ENCODE data around the gene NAPB. TPM values are rescaled to one million over a fixed set of nuclear protein-coding genes. Genes with fewer than 3 reads are reported as not detected.
A peak's percentile ranks its signal among the peaks of the same experiment; 100 is the strongest.
"Not testable (repeated sequence)": the region's sequence is repeated elsewhere in the genome, so short reads cannot be mapped to it uniquely, and the experiment has no call there.

Gene NAPB
- polyA plus RNA-seq, 3 donors from 2014 or later = 6.1 to 11.2 (median 7.0) TPM

DNA sequence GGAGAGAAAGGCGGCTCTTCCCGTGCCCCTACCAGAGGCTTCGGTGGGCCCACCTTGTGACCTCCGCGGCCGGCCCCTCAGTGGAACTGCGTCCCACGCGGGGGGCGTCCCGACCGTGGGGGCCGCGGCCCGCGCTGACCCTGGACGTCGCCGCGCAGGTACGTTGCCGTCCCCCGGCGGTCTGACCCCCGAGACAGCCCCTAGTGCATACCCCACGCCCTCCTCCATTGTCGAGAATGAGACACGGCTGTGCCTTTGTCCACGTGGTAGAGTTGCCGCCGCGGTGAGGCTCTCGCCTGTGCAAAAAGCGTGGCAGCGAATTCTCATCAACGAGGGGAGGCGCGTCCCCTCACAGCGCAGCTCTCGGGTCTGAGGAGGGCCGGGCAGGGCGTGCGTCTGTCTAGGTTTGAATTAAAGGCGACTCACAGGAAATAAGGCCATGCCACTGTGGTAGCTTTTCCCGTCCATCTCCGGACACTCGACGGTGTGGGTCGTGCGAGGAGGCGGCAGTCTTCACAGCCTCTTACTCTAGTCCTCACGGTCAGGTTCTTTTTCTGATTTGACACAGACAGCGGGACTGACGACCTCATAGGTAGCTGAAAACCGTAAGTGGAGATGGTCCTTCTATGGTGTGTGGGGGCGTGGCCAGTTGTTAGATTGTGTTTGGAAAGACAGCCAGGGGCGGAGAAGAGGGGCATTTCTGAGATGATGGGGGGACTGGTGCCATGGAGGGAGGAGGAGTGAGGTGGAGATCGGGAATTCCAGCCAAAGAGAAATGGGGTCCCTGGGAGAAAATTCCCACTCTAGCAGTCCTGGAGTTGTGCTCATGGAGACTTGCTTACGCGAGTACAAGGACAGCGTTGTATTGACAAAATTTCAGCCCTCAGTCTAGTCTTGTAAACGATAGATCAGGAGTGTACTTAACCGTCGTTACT, 70.1 kb downstream of the NAPB start:
- DNase-seq = peak; percentile 71 to 76 (median 74)
- H3K27ac Mint-ChIP-seq = peak overlapping the region; percentile 93 to 100 (median 100)
- peaks cover 28 to 34% of the 10 kb centered on the region in 2 donors for H3K4me1 Mint-ChIP-seq
- no peaks in the 10 kb centered on the region for H3K9me3 Mint-ChIP-seq
- peaks cover 0 to 4% (median 3%) of the 10 kb centered on the region in 3 donors for H3K36me3 Mint-ChIP-seq
- peak overlapping the region; percentile 81 to 99 (median 95) for H3K4me3 Mint-ChIP-seq
- H3K27me3 Mint-ChIP-seq (ENCODE audit: low read depth in 3 of 3) = peaks cover 9 to 23% (median 9%) of the 10 kb centered on the region in 3 donors

DNA sequence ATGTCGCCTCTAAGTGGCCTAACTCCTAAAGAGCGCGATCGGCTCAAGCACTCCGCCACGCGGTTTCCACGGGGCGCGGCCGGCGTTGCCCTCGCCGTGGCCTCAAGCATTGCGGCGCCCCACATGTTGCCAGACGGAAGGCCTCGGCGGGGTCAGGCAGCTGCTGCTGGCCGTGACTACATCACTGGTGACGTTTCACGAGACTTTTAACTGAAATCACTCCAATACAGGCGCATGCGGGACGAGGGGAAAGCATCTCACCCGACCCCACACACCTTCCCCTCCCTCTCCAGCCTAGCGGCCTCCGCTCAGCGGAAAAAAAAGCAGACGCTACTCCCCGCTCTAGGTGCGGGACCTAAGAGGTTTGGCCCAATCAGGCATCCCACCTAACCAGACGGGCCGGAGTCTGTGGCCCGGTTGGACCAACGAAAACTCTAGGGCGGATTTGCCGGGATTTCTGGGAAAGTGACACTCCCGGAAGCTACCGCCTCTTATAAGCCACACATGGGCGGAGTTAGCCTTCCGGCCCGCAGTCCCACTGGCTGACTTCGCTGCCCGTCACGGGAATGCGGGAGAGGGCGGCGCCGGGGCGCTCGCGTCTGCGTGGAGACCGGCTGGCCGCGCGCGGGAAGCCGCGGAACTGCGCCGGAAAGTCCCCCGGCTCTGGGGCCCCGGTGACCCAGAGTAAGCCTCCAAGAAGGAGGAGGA, 70.9 kb downstream of the NAPB start, which contains the start of gene NXT1:
Gene NXT1 (plus strand): TSS at position 596 of the 708 bp plus-strand sequence. CDS start 3,251 bp downstream, outside the sequence.
- Mint-ChIP-seq H3K4me1 (peaks cover 28 to 34% of the 10 kb centered on the region in 2 donors), H3K9me3 (no peaks in the 10 kb centered on the region), H3K4me3 (peak within 1 kb of the TSS; percentile 93 to 99 (median 97)), H3K36me3 (peaks cover 0 to 4% (median 3%) of the 10 kb centered on the region in 3 donors), H3K27me3 (ENCODE audit: low read depth in 3 of 3) (peaks cover 9 to 23% (median 11%) of the 10 kb centered on the region in 3 donors), H3K27ac (peak within 1 kb of the TSS; percentile 99 to 100 (median 100))
- peak; percentile 97 to 99 (median 98) for DNase-seq

DNA sequence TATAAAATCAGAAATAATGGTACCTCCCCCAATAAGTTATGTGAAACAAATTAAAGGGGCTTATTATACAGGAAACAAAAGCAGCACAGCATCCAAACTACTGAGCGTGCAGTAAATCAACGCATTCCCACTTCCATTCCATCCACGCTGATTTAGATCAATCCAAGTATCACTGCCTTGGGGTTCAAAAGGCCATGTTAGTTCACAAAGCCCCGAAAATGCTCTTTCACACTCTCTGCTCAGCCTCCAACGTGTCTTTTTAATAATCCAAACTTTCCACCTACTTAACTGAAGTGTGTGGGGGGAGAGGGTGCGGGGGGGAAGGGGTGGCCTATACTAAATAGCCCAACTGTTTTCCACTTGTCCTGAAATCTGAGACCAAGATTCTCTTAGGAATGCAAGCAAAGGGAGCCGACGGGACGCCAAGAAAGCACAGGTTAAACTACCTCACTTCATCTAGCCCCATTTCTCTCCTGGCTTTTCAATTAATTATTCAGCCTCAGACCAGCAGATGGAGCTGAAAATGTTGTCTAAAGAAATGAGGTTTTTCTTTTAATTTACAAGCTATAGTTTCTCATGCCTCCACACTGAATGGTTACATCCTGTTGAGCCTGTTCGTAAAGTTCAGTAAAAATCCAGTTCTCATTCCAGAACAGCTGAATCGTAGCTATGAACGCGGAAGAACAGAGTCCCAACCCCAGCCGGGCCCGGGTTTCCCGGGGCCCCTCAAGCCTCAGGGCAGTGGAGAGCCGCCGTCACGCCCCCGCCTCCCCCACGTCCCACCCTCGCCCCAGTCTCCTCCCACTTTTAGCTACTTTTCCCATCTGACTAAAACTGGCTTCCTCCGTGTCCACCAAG, 71.7 kb downstream of the NAPB start:
- H3K27ac Mint-ChIP-seq = peak overlapping the region; percentile 99 to 100 (median 100)
- H3K4me3 Mint-ChIP-seq = peak overlapping the region; percentile 93 to 99 (median 97)
- H3K4me1 Mint-ChIP-seq = peaks cover 28 to 34% of the 10 kb centered on the region in 2 donors
- peaks cover 9 to 23% (median 11%) of the 10 kb centered on the region in 3 donors for H3K27me3 Mint-ChIP-seq (ENCODE audit: low read depth in 3 of 3)
- no peaks in the 10 kb centered on the region for H3K9me3 Mint-ChIP-seq
- DNase-seq = no peak
- peaks cover 0 to 3% (median 2%) of the 10 kb centered on the region in 3 donors for H3K36me3 Mint-ChIP-seq

DNA sequence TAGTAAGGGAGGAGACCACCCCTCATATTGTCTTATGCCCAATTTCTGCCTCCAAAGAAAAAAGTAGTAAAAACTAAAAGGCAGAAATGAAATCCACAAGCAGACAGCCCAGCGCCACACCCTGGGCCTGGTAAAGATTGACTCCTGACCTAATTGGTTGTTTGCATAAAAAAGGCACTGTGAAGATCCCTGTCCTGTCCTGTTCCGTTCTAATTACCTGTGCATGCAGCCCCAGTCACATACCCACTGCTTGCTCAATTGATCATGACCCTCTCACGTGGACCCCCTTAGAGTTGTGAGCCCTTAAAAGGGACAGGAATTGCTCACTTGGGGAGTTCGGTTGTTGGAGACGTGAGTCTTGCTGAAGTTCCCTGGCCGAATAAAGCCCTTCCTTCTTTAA, 72.8 kb downstream of the NAPB start:
- H3K27ac Mint-ChIP-seq = peak overlapping the region; percentile 57 to 100 (median 90)
- not testable (repeated sequence) for H3K9me3 Mint-ChIP-seq, DNase-seq, H3K36me3 Mint-ChIP-seq
- peaks cover 28 to 34% of the 10 kb centered on the region in 2 donors for H3K4me1 Mint-ChIP-seq
- H3K27me3 Mint-ChIP-seq (ENCODE audit: low read depth in 3 of 3) = peaks cover 9 to 23% (median 11%) of the 10 kb centered on the region in 3 donors
- H3K4me3 Mint-ChIP-seq = peak overlapping the region in 2 of 5 donors; percentile 40 to 98

DNA sequence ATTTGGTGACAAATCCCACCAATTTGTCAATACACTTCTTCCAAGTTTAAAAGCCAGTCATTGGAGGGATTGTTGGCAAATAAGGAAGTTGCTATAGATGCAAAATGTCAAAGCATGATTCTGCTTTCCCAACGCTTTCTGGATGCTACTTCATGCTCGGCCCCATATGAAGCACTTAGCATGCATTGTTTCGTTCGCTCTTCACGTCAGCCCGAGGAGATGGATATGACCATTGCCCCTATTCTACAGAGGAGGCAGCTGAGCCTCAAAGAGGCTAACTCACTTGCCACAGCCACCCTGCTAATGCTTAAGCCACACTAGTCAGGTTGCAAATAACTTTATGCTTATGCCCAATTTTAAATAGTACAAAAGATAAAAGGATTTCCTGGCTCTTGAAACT, 73.5 kb downstream of the NAPB start:
- Mint-ChIP-seq H3K36me3 (no peaks in the 10 kb centered on the region), H3K27me3 (ENCODE audit: low read depth in 3 of 3) (peaks cover 9 to 23% (median 11%) of the 10 kb centered on the region in 3 donors), H3K4me1 (peaks cover 25 to 31% of the 10 kb centered on the region in 2 donors), H3K9me3 (no peaks in the 10 kb centered on the region), H3K27ac (peak overlapping the region in 5 of 6 donors; percentile 3 to 99 (median 46)), H3K4me3 (peak overlapping the region in 1 of 5 donors; percentile 18)
- DNase-seq = no peak

DNA sequence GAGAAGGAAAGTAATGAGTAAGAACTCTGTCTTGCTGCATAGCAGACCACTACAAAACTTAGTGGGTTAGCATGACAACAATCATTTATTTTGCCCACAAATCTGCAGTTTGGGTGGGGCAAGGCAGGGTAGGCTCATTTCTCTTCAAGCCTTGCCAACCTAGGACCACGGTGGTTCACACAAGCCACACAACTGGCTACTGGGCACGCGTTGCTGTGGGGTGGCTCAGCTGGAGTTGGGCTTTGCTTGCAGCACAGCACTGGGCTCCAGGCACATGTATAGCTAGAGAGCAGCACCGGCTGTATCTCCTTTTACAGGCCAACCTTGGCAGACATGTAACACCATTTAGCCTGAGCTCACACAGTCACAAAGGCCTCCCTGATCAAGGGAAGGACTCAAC, 75.3 kb downstream of the NAPB start:
- H3K36me3 Mint-ChIP-seq = no peaks in the 10 kb centered on the region
- peaks cover 8 to 19% (median 10%) of the 10 kb centered on the region in 3 donors for H3K27me3 Mint-ChIP-seq (ENCODE audit: low read depth in 3 of 3)
- H3K4me3 Mint-ChIP-seq = no peak overlapping the region
- H3K27ac Mint-ChIP-seq = no peak overlapping the region
- DNase-seq = no peak
- no peaks in the 10 kb centered on the region for H3K9me3 Mint-ChIP-seq
- peaks cover 13 to 19% of the 10 kb centered on the region in 2 donors for H3K4me1 Mint-ChIP-seq

DNA sequence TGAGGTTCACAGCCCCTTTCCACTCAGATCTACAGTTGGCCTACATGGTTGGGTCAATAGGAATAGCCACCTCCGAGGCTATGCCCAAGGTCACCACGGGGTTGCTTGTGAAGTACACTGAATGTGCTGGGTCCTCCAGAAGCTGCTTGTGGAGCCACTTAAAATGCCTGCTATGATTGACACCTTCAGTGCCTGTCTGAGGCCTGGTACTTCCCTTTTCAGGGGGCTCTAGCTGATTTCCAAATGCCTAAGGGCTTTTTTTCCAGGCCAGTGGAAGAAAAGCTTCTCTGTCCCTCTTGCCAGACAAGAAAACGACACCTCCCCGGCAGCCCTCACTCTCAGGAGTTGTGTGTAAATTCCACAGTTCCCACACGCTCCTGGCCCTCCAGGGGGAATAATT, 77.0 kb downstream of the NAPB start:
- Mint-ChIP-seq H3K9me3 (no peaks in the 10 kb centered on the region), H3K36me3 (no peaks in the 10 kb centered on the region), H3K27ac (peak overlapping the region in 1 of 6 donors; percentile 45), H3K4me1 (peaks cover 7 to 8% of the 10 kb centered on the region in 2 donors), H3K27me3 (ENCODE audit: low read depth in 3 of 3) (peaks cover 2 to 8% (median 3%) of the 10 kb centered on the region in 3 donors), H3K4me3 (no peak overlapping the region)
- DNase-seq = no peak

DNA sequence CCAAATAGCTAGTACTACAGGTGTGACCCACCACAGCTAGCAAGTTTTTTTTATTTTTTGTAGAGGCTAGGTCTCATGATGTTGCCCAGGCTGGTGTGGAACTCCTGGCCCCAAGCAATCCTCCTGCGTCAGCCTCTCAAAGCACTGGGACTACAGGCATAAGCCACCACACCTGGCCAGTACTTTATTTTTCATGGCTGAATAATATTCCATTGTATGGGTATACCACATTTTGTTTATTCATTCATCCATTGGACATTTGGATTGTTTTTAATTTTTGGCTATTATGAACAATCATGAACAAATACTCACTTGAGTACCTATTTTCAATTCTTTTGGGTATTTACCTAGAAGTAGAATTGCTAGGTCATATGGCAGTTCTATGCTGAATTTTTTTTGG, 77.7 kb downstream of the NAPB start:
- H3K4me1 Mint-ChIP-seq = peaks cover 0 to 2% of the 10 kb centered on the region in 2 donors
- H3K27ac Mint-ChIP-seq = no peak overlapping the region
- no peaks in the 10 kb centered on the region for H3K9me3 Mint-ChIP-seq

DNA sequence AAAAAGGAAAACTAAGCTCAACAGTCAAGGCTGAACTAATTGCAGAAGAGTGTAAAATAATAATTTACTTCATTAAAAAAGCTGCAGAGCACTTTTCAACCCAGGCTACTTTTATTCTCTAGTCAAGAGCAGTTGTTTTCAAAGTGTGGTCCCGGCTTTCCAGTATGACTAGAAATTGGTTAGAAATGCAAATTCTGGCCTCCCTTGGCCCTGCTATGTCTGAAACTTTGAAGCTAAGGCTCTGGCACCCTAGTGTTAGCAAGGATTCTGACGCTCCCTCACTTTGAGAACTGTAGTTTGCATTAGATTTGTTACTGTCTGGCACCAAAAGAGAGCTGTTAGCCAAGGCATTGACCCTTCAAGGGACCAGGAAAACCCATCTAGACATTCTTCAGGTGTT, 80.2 kb downstream of the NAPB start:
- H3K27ac Mint-ChIP-seq = no peak overlapping the region
- H3K4me3 Mint-ChIP-seq = no peak overlapping the region
- no peak for DNase-seq
- H3K36me3 Mint-ChIP-seq = no peaks in the 10 kb centered on the region
- H3K27me3 Mint-ChIP-seq (ENCODE audit: low read depth in 3 of 3) = peaks cover 2 to 8% (median 3%) of the 10 kb centered on the region in 3 donors
- H3K9me3 Mint-ChIP-seq = no peaks in the 10 kb centered on the region
- H3K4me1 Mint-ChIP-seq = no peaks in the 10 kb centered on the region

More for the DNA sequence above, 77.7 kb downstream of the NAPB start:
- H3K27me3 Mint-ChIP-seq (ENCODE audit: low read depth in 3 of 3) = peaks cover 2 to 5% (median 3%) of the 10 kb centered on the region in 3 donors
- H3K4me3 Mint-ChIP-seq = no peak overlapping the region
- H3K36me3 Mint-ChIP-seq = no peaks in the 10 kb centered on the region
- DNase-seq = no peak

DNA sequence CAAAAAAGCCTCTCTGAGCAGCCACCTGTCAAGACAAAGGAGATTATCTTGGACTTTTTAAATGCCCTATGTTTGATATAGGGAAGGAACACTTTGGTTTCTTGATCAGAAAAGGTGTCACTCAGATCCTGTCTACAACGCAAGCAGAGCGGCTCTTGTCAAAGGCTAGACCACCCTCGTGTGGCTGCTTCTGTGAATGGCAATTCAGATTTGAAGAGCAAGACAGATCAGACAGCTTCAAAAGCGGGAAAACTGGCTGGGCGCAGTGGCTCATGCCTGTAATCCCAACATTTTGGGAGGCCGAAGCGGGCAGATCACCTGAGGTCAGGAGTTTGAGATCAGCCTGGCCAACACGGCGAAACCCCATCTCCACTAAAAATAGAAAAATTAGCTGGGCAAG, 80.8 kb downstream of the NAPB start:
- Mint-ChIP-seq H3K36me3 (no peaks in the 10 kb centered on the region), H3K9me3 (no peaks in the 10 kb centered on the region), H3K4me3 (no peak overlapping the region), H3K27ac (no peak overlapping the region), H3K4me1 (no peaks in the 10 kb centered on the region), H3K27me3 (ENCODE audit: low read depth in 3 of 3) (peaks cover 0 to 8% (median 3%) of the 10 kb centered on the region in 3 donors)
- peak in 2 of 3 donors; percentile 19 to 39 for DNase-seq

DNA sequence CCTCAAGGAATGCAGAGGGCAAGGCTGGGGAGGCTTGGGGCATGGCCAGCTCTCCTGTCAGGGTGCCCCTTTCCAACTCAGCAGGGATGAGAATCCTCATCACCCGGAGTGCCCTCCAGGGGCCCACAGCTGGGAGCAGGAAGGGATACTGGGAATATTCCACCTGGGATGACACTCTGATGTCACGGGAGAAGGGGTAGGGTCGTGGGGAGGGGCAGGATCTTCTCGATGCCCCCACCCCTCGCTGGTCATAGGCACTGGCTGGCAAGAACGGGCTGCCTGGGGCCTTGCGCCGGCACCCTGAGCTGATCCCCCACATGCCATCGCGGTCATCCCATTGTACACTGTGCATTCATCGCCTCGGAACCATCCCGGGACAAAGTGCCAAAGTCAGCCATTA, 81.3 kb downstream of the NAPB start:
- Mint-ChIP-seq H3K27me3 (ENCODE audit: low read depth in 3 of 3) (peaks cover 0 to 8% (median 3%) of the 10 kb centered on the region in 3 donors), H3K36me3 (no peaks in the 10 kb centered on the region), H3K4me1 (no peaks in the 10 kb centered on the region), H3K4me3 (no peak overlapping the region), H3K27ac (no peak overlapping the region), H3K9me3 (no peaks in the 10 kb centered on the region)
- no peak for DNase-seq

DNA sequence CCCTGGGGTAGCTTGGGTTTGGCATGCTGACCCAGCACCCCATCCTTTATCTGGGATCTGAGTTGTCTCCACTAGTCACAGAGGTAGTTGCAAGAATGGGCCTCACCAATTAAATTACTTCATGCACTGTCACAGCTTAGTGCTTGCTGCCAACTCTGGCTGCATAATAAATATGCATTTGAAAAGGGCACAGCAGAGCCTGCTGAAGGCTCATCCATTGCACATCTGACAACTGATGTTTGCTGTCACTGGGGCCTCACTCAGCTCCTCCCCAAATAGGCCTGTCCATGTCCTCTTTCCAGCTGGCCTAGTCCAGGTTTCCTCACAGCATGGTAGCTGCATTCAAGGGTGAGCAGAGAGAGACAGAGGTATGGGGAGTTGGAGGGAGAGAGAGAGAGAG, 84.0 kb downstream of the NAPB start:
- no peak overlapping the region for H3K27ac Mint-ChIP-seq
- DNase-seq = no peak
- no peaks in the 10 kb centered on the region for H3K4me1 Mint-ChIP-seq
- H3K27me3 Mint-ChIP-seq (ENCODE audit: low read depth in 3 of 3) = peaks cover 0 to 15% (median 3%) of the 10 kb centered on the region in 3 donors
- no peaks in the 10 kb centered on the region for H3K9me3 Mint-ChIP-seq
- no peaks in the 10 kb centered on the region for H3K36me3 Mint-ChIP-seq
- no peak overlapping the region for H3K4me3 Mint-ChIP-seq

DNA sequence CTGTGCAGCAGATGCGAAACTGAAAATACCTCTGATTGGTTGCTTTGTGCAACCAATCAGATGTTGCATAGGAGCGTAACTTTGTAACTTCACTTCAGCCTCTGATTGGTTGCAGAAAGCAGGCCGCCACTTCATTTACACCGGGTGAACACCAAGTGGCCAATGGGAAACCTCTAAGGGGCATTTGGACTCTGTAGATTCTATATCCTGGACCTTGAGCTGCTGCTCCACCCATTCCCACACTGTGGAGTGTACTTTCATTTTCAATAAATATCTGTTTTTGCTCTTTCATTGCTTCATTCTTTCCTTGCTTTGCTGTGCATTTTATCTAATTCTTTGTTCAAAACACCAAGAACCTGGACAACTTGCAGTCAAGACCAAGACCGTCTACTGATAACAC, 84.8 kb downstream of the NAPB start:
- no peak for DNase-seq
- Mint-ChIP-seq H3K36me3 (no peaks in the 10 kb centered on the region), H3K4me3 (no peak overlapping the region), H3K27me3 (ENCODE audit: low read depth in 3 of 3) (peaks cover 0 to 14% (median 3%) of the 10 kb centered on the region in 3 donors), H3K9me3 (no peaks in the 10 kb centered on the region), H3K4me1 (no peaks in the 10 kb centered on the region), H3K27ac (no peak overlapping the region)

All from immature natural killer cell (primary cell).